SK-N-SH treated with all-trans-retinoic acid at 6 μM for 48 hours (cell line): Measurements from ENCODE around the gene CTLA4.

Experiments
- CREB5 ChIP-seq: fragments of 250-450 bp; sonication (Bioruptor Pico); IDR thresholded peaks from 2 replicates; pipeline ENCODE4 v1.5.1; 2020; ENCODE audit warnings: low read depth, mild to moderate bottlenecking, moderate library complexity
- ESRRG ChIP-seq: fragments of 250-450 bp; sonication (Bioruptor Pico); IDR thresholded peaks from 2 replicates; pipeline ENCODE4 v1.6.1; 2021; ENCODE audit warnings: mild to moderate bottlenecking
- PATZ1 ChIP-seq: fragments of 250-450 bp; sonication (Bioruptor Pico); IDR thresholded peaks from 2 replicates; pipeline ENCODE4 v1.8.0; 2020; ENCODE audit warnings: mild to moderate bottlenecking, moderate library complexity, borderline replicate concordance
- PPARA ChIP-seq: fragments of 250-450 bp; sonication (Bioruptor Pico); IDR thresholded peaks from 2 replicates; pipeline ENCODE4 v1.5.0; 2020; ENCODE audit warnings: mild to moderate bottlenecking, borderline replicate concordance
- TSHZ2 ChIP-seq: fragments of 250-450 bp; sonication (Bioruptor Pico); IDR thresholded peaks from 2 replicates; pipeline ENCODE4 v1.5.0; 2020; ENCODE audit warnings: mild to moderate bottlenecking, moderate library complexity
- ZFP3 ChIP-seq: fragments of 250-450 bp; sonication (Bioruptor Pico); IDR thresholded peaks from 2 replicates; pipeline ENCODE4 v1.5.0; 2020; ENCODE audit warnings: mild to moderate bottlenecking, moderate library complexity
- ZNF8 ChIP-seq: fragments of 450-650 bp; formaldehyde crosslinking; IDR thresholded peaks from 2 replicates; pipeline ENCODE4 v1.5.0; 2020; ENCODE audit warnings: mild to moderate bottlenecking, moderate library complexity

GRCh38 chr2:203842373-203842772, 25.2 kb upstream of the CTLA4 start:
- no peak for TF ChIP-seq PATZ1
- no peak for TF ChIP-seq CREB5 (CRISPR knock-in tag)
- TF ChIP-seq ZFP3 (CRISPR knock-in tag), result no peak
- no peak for TF ChIP-seq ESRRG (CRISPR knock-in tag)
- no peak for TF ChIP-seq TSHZ2 (CRISPR knock-in tag)
- TF ChIP-seq ZNF8 (CRISPR knock-in tag), result no peak
- no peak for TF ChIP-seq PPARA (CRISPR knock-in tag)
